Stimulated activated CD8-positive, alpha-beta memory T cell treated with anti-CD3 and anti-CD28 coated beads, Interleukin-7, amount 100 ng/mL, for 4 hours (primary cell): ENCODE measurements around the gene COL21A1.
"Not testable (repeated sequence)": the region's sequence is repeated elsewhere in the genome, so short reads cannot be mapped to it uniquely, and the experiment has no call there.

Experiments used
- DNase-seq, 2 donors: peaks; one replicate each; pipeline ENCODE4 v3.0.0-alpha.2; 2020; ENCODE audit warnings: low read depth in 2 of 2

The COL21A1 gene

DNA sequence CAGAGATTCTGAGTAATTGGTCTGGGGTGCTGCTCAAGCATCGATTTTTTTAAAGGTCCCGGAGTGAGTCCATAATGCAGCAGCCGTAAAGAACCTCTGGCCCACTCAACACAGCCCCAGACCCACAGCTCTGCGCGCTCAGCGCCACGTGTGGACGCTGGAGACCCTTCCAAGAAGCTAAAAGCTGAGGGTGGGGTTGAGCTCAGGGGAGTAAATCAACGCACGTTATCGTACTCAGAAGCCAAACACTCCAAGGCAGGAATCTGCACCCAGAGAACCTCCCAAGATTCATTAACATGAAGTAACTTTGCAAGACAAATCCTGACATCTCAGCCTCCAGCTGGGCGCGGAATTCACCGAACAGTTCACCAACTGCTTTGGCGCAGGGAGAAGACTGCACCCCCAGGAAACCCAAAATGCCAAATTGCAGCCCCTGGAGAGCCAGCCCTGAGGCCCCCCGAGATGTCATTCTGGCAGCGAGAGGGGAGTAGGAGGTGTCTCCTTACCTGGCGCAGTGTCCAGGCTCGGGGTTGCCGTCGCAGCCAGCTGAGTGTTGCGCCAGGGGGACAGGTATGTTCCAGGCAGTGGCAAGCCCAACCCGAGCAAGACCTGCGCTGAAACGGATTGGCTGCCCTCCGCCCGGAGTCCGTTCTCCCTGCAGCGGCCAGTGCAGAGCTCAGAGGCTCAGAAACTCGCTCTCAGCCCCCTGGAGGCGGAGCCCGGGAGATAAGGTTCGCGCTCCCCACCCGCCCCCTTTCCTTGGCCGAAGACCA lies at the start of gene COL21A1:
TSS of gene COL21A1 (minus strand) at position 700 of the 773 bp plus-strand sequence. CDS start 64,962 bp downstream, outside the sequence.
- DNase-seq: no peak

DNA sequence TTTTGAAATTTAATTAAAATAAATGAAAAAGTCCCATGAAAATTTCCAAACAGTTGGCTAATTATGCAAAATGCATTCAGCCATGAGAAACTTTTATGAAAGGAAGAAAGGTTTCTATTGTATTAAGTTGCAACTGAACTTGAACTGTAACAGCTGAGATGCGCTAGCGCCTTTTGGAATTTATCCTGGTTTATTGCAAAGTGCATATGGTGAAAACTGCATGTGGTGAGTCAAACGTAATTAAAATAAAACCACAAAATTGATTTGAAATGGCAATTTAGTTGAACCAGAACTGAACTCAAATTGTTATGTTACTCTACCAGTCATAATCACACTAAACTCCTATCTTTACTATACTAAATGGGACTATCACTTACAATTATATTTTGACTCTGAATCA lies 46.4 kb upstream of the COL21A1 start:
- no peak for DNase-seq

DNA sequence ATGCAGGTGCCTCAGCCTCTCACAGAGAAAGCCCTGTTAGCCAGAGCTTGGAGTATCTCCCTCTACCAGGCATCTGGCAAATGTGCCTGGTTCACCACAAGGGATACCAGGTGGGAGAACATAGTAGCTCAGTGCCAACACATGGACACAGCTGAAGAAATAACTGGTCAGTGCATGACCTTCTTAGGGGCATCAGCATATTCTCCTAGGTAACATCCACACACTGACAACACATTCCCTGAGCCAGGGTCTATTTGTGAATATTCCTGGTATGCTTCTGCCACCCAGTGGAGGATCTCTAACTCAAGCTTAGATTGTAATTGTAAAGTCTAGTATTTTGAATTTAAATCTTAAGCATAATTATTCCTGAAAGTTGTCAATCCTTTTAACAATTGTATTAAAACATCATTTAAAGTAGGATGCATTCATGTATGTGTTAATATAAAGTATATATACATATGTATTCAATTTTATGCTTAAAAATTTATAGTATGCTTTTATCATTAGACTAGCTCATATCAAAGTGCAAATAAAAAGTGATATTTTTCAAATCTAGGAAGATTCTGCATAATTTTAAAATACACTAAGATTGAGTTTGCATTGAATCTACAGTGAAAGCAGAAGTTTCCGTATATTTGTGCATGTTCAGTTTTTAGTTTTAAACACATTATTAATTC lies 45.3 kb upstream of the COL21A1 start:
- no peak for DNase-seq

DNA sequence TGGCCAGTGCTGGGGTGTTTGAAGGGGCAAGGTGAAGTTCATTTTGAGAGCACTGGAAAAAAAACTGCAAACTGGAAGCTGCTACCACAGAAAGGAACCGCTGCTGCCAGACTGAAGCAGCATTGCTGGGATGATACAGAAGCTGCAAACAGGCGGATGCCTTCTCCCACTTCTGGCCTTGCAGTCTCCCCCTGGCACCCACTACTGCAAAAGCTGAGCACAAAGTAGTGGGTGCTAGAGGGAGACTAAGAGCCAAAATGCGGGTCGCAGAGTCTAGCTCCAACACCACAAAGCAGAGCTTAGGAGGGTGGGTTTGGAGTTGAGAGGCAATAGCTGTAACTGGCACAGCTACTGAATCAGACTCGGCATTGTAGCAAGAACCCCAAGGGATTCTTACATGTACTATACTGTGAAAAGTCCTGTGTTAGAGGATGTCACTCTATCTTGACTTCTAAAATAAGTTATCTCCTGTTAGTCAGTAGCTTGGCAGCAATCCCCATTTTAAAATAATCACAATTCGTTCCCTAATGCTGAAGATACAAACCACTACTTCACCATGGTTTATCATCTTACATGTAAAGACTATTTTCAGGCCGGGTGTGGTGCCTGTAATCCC lies 44.0 kb upstream of the COL21A1 start:
- DNase-seq: no peak

DNA sequence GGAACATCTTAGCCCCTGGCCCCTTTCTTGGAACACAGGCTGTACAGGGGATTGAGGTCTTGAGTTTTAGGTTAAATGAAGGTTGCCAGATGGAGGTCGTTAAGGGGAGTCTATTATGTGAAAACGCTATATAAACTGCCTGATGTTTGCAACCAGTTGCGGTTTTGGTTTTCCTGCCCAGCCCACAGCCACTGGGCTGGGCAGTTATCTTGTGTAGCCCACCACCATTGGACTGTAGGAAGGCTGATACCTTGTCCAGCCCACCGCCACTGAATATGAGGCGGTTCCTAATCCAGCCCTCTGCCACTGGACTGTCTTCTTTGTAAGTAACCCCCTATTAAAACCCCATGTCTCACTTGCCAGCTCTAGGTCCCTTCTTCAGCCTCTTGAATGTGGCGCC lies 42.3 kb upstream of the COL21A1 start:
- DNase-seq: no peak

DNA sequence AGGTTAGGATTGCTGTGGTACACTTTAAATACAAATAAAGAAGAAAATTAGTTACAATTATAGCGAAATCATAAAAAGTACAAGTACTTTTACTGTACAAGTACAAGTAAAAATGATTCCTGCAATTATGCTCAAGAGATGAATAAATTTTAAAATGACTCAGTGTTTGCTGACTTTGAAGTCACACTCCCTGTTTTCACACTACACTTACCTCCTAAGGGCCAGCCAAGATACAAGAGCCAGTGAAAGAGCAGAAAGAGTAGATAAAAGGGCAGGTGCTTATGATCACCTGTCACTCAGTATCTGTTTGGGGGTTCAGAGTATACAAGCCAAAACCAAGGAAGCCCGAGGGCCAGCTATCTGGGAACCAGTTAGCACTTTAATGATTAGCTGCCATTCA lies 41.0 kb upstream of the COL21A1 start:
- DNase-seq: no peak

DNA sequence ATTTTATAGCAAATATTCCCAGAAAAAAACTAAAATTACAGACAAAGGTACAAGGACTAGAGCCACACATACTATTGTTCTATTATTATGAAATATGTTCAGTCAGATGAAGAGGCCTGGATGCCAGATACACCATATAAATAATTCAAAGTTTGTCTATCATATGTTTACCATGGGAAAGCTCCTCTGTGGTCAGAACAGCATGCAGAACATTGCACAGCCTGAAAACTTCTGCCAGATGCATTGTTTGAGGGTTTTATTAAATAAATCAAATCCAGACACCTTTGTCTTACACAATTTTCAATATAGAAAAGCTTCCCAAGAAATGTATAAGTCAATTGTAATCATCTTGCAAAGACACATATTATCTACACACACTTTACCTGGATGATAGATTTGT lies 35.0 kb upstream of the COL21A1 start:
- no peak for DNase-seq

DNA sequence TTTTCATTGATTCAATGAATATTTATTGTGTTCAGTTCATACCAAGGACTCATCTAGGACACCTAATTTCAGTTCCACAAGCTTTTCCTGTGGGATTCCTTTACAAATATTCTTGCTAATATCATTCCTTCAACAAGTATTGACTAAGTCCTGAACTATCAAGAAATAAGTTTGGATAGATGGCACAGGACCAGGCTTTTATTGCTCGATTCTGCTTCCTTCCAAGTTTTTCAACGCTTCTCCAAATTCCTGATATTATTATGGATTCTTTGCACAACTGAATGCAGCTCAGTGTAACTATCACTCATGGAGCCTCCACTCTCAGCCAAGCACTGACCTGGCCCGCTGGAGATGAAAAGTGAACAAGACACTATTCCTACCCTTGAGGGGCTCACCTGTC lies 32.7 kb upstream of the COL21A1 start:
- no peak for DNase-seq

DNA sequence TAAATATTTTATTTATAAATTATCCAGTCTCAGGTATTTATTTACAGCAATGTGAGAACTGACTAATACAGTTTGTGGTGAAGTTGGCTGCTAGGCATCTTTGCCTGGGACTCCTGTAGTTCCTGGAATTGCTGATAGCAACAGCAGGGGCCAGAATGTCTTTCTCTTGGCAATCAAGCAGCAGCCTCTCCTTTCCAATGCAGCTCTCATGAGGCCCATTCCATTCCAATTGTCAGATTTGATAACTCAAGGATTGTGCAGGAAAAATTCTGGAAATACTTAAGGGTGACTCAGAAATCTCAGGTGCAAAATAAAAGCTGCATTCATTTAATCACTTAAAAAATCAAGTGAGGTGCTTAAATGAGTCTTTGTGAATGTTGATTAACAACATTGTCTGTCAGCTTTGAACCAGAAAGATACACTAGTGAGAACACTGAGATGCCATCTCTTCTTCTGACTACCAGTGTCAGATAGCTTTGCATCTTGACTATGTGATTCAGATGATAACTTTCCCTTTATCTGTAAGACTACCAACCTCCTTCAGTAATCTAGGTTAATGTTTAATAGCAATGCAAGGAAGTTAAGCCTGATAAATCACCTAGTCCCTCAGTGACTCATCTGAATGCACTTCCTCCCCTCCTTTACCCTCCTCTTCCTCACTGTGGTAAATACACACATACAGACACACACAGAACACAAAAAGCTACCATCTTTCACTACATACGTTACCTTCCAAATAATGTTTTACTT lies 32.1 kb upstream of the COL21A1 start:
- DNase-seq: no peak

DNA sequence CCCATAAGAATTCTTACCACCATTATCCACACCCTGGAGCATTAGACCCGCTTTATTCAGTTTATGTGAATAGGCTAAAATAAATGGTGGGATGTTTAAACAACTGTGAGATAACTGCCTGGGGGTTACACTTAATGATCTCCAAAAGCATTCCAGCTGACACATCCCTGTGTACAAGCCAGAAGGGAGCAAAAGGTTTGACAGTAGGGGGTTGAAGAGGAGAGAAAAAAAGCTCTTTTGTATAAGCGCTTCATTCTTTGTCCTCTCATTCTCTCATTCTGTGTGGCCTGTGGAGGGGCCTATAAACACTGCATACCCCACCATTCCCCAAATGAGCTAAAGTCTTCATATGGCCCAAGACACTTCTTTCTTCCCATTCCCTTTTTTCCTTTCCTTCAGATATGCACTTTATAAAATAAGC lies 30.8 kb upstream of the COL21A1 start:
- DNase-seq: no peak

DNA sequence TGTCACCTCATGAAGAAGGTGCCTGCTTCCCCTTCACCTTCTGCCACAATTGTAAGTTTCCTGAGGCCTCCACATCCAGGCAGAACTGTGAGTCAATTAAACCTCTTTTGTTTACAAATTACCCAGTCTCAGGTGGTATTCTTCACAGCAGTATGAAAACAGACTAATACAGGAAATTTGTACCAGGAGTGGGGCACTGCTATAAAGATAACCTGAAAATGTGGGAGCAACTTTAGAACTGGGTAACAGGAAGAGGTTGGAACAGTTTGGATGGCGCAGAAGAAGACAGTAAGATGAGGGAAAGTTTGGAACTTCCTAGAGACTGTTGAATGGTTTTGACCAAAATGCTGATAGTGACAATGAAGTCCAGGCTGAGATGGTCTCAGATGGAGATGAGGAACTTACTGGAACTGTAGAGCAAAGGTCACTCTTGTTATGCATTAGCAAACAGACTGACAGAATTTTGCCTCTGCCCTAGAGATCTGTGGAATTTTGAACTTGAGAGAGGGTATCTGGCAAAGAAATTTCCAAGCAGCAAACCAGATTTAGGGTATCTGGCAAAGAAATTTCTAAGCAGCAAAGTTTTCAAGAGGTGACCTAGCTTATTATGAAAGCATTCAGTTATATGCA lies 23.5 kb upstream of the COL21A1 start:
- DNase-seq: no peak

DNA sequence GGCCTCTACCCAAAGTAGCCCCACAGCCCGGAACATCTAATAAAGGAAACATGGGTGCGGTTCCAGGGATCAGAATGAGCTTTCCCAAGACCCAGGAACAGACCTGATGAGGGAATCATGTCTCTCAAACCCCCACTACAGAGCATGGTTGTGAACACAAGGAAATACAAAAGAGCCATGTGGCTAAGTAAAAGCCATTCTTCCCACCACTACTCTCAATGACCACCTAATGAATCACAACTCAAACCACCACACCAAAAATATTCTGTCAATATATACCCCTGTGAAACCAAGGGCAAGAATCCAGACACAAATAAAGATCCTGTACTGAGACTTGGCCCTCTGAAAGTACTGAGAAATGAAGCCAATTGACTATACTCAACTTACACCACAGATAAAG lies 20.9 kb upstream of the COL21A1 start:
- no peak for DNase-seq

DNA sequence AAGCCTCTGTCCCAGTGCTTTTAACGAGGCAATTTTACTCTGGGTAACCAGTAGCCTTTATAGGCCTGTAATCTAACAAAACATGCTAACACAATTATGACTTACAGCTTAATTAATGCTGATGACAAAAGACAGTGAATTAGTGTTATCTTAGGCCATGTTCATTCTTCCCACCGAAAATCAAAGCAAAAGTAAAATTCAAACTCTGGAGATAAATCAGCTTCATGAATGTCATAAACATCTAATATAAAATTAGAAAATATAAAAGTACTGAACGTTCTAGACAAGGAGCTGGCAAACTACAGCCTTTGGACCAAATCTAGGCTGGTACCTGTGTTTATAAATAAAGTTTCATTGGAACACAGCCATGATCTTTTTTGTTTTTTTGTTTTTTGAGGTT lies 18.6 kb upstream of the COL21A1 start:
- DNase-seq: no peak

DNA sequence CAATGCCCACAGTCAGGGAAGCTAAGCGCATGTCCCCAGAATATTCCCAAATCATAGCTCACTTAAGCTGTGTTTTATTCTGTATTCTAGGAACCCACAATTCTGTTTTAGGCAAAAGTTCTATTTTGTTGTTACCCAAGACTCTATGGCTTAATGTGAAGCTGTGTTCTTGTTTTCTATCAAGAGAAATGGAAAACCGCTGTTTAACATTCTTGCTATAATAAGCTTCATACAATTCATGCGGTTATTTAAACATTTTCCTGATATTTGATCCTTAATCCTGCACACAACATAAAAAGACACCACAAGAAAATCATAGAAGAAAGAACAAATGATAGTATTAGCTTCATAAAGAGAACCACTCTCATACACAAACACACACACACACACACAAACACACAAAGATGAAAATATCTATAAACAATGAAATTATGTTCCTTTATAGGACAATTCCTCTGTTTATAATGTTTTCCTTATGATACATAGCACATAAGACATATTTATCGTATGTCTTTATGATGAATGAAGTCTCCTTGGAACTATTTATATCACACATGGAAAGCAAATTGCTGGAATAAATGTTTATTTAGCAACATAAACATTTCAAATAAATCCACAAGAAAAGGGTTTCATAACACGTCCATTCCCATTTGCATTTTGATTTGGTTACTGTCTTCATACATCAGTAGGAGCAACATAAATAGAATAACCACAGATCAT lies 16.4 kb upstream of the COL21A1 start:
- no peak for DNase-seq

DNA sequence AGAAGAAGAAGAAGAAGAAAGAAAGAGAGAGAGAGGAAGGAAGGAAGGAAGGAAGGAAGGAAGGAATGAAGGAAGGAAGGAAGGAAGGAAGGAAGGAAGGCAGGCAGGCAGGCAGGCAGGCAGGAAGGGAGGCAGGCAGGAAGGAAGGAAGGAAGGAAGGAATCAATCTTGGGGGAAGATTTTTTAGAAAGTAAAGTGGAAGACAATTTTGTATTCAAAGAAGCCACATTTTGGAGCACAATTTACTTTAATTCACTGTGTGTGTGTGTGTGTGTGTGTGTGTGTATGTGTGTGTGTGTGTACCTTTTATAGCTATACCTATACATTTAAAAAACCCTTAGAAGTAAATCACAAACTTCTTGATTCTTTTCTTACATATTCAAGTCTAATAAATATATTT lies 13.2 kb upstream of the COL21A1 start:
- DNase-seq: not testable (repeated sequence)

DNA sequence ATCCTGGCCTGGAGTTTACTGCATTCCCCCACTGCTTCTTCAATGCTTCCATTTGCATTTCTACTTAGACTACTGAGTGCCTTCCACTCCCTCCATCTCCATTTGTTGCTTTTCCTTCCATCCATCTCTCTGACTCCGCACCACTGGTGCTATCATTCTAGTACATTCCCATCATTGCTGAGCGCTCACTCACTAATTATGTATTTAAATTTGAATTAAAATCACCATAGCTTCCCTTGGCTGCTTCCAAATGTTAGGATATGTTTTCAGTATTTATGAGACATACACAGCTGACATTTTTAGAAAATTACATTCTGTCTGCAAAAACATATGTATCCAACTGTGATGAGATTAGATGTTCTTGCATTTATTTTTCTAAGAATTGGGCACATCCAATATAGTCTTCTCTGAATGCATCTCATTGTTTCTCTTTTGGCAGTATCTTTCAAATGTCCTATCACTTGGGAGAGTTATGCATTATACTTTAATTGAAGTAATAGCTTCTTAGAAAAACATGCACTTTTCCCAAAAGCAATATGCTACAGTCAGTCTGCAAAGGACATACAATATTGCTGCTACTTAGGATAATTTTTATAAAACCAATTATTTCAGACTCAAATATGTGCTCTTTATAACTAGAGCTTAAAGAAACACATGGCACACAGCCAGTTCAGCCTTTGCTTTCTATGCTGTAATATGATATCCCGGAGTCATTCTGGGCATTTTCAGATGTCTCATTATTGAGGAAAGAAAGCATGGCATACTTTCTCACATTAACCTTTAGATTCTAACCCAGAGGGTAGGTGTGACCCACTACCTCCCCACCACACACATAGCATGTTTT lies 12.1 kb upstream of the COL21A1 start:
- no peak for DNase-seq

DNA sequence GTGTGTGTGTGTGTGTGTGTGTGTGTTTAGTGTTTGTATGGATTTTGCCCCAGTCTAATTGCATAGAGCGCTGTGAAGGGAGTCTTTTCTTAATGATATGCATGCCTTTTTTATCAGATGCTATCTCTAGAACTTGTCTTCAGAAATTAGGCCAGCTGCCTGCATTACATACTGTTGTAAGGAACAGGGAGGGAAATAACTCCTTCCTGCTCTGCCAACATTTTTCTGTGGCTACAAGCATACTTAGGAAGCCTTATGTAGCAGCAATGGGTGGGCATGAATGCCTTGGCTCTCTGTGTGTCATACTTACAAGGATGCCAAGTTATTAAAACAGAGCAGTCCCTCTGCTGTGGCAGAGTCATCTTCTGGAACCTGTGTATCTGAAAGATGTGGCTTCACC lies 8.0 kb upstream of the COL21A1 start:
- no peak for DNase-seq

DNA sequence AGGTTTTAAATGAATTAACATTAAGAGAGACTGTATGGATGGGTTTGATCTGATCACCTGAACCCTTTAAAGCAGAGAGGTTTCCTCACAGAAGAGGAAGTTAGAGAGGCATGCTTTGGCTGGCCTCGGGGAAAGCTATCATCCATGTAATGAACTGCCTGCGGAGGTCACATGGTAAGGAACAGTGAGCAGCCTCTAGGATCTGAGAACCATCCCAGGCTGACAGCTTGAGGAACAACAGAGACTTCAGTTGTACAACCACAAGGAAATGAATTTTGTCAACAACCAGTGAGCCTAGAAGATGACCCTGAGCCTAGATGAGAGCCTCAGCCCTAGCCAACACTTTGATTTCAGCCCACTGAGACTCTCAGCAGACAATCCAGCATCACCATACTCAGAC lies 2.9 kb upstream of the COL21A1 start:
- no peak for DNase-seq

DNA sequence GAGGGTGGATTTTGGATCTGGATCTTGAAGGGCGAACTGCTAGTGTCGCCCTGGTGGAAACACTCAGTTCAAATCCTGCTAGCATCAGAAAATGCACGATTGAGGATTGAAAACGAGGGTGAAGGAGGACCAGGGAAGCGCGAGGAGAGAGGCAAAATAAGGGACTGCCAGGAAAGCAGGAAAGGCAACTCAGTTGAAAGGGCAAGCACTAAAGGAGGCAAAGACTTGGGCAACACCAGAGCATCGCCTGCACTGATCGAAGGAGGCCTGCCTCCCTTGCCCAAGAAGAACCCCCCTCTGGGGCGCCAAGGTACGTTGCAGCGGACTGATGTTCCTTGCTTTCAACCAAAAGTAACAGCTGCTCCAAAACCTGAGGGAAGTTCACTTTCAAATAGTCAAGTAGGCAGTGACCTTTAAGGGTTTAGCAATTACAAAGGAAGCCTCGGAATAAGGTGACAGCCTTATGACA lies 308 bp upstream of the COL21A1 start:
- DNase-seq: no peak

DNA sequence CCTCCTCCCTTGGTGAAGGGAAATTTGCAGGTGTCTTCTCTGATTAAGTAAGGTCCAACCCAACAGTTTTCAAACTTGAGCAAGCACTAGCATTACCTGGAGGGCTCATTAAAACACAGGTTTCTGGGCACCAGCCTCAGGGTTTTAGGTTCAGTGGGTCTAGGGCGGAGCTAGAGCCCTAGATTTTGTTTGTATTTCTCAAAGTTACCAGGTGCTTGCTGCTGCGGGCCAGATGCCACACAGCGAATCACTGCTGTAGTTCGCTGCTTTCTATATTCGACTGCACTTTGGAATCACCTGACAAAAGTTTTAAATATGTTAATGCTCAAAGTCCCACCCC lies 869 bp downstream of the COL21A1 start:
- no peak for DNase-seq
